ENCODE results near the gene OR5K4. TPM values are rescaled to one million over a fixed set of nuclear protein-coding genes. Genes with fewer than 3 reads are reported as not detected.

OR5K4 gene
- polyA plus RNA-seq, 1 donor from 2014 or later = not detected

- no peaks in the 10 kb centered on the region for H3F3A ChIP-seq (ENCODE audit: insufficient read depth, low read length, poor library complexity, severe bottlenecking)
- H2AFZ ChIP-seq (ENCODE audit: low read depth, low read length) = no peak overlapping the region
- H3K9ac ChIP-seq (ENCODE audit: low read length) = no peak overlapping the region
- TF ChIP-seq TAF1 (IDR thresholded peaks at IDR 0.05; ENCODE audit: low read depth) = no peak
- TF ChIP-seq SMC3 (conservative IDR thresholded peaks at IDR 0.05; ENCODE audit: poor library complexity) = no peak
- TF ChIP-seq RAD21 (conservative IDR thresholded peaks at IDR 0.05) = no peak
- no peak for TF ChIP-seq MXI1 (conservative IDR thresholded peaks at IDR 0.05; ENCODE audit: poor library complexity, severe bottlenecking)
- TF ChIP-seq REST (IDR thresholded peaks at IDR 0.05; ENCODE audit: borderline replicate concordance) = no peak
- TF ChIP-seq, protein P1, sequence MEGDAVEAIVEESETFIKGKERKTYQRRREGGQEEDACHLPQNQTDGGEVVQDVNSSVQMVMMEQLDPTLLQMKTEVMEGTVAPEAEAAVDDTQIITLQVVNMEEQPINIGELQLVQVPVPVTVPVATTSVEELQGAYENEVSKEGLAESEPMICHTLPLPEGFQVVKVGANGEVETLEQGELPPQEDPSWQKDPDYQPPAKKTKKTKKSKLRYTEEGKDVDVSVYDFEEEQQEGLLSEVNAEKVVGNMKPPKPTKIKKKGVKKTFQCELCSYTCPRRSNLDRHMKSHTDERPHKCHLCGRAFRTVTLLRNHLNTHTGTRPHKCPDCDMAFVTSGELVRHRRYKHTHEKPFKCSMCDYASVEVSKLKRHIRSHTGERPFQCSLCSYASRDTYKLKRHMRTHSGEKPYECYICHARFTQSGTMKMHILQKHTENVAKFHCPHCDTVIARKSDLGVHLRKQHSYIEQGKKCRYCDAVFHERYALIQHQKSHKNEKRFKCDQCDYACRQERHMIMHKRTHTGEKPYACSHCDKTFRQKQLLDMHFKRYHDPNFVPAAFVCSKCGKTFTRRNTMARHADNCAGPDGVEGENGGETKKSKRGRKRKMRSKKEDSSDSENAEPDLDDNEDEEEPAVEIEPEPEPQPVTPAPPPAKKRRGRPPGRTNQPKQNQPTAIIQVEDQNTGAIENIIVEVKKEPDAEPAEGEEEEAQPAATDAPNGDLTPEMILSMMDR (IDR thresholded peaks at IDR 0.05; ENCODE audit: poor library complexity, severe bottlenecking) = no peak
- no peak for TF ChIP-seq EP300 (conservative IDR thresholded peaks at IDR 0.05; ENCODE audit: poor library complexity, severe bottlenecking)
- no peak for TF ChIP-seq EZH2 (IDR thresholded peaks at IDR 0.05; ENCODE audit: borderline replicate concordance, insufficient read depth, low read length, poor library complexity, severe bottlenecking)
- no peak for TF ChIP-seq POLR2AphosphoS5 (IDR thresholded peaks at IDR 0.05)
- no peaks in the 10 kb centered on the region for H3K9me3 ChIP-seq (ENCODE audit: low read length)
- no peaks in the 10 kb centered on the region for H3K9me2 ChIP-seq (ENCODE audit: insufficient read depth, low read length)
- H3K36me3 ChIP-seq (ENCODE audit: insufficient read depth, low read length) = no peaks in the 10 kb centered on the region
- no peaks in the 10 kb centered on the region for H3K27me3 ChIP-seq (ENCODE audit: insufficient read depth, low read depth, low read length)
- H4K20me1 ChIP-seq (ENCODE audit: insufficient read depth) = no peaks in the 10 kb centered on the region
- H3K79me2 ChIP-seq (replicated peaks; ENCODE audit: insufficient read depth, low read length) = no peaks in the 10 kb centered on the region
- H3K27ac ChIP-seq (ENCODE audit: low read length) = no peak overlapping the region
- no peak overlapping the region for H3K4me2 ChIP-seq (ENCODE audit: low read length)
- no peak overlapping the region for H3K4me3 ChIP-seq (ENCODE audit: low read length)
Measured at GRCh38 chr3:98322686-98323085, 31.0 kb upstream of the OR5K4 start.

GRCh38 chr3:98323425-98323824, 30.2 kb upstream of the OR5K4 start:
- Histone ChIP-seq H3F3A (ENCODE audit: insufficient read depth, low read length, poor library complexity, severe bottlenecking) (no peaks in the 10 kb centered on the region), H3K9me2 (ENCODE audit: insufficient read depth, low read length) (no peaks in the 10 kb centered on the region), H2AFZ (ENCODE audit: low read depth, low read length) (no peak overlapping the region), H3K9ac (ENCODE audit: low read length) (no peak overlapping the region), H4K20me1 (ENCODE audit: insufficient read depth) (no peaks in the 10 kb centered on the region), H3K27ac (ENCODE audit: low read length) (no peak overlapping the region), H3K36me3 (ENCODE audit: insufficient read depth, low read length) (no peaks in the 10 kb centered on the region), H3K79me2 (replicated peaks; ENCODE audit: insufficient read depth, low read length) (no peaks in the 10 kb centered on the region), H3K9me3 (ENCODE audit: low read length) (no peaks in the 10 kb centered on the region), H3K4me3 (ENCODE audit: low read length) (no peak overlapping the region), H3K4me2 (ENCODE audit: low read length) (no peak overlapping the region), H3K27me3 (ENCODE audit: insufficient read depth, low read depth, low read length) (no peaks in the 10 kb centered on the region)
- TF ChIP-seq EP300 (conservative IDR thresholded peaks at IDR 0.05; ENCODE audit: poor library complexity, severe bottlenecking) (no peak), POLR2AphosphoS5 (IDR thresholded peaks at IDR 0.05) (no peak), TAF1 (IDR thresholded peaks at IDR 0.05; ENCODE audit: low read depth) (no peak), EZH2 (IDR thresholded peaks at IDR 0.05; ENCODE audit: borderline replicate concordance, insufficient read depth, low read length, poor library complexity, severe bottlenecking) (no peak), RAD21 (conservative IDR thresholded peaks at IDR 0.05) (no peak), SMC3 (conservative IDR thresholded peaks at IDR 0.05; ENCODE audit: poor library complexity) (no peak), MXI1 (conservative IDR thresholded peaks at IDR 0.05; ENCODE audit: poor library complexity, severe bottlenecking) (no peak), REST (IDR thresholded peaks at IDR 0.05; ENCODE audit: borderline replicate concordance) (no peak)
- TF ChIP-seq, protein P1 (IDR thresholded peaks at IDR 0.05; ENCODE audit: poor library complexity, severe bottlenecking) = no peak
